ENCODE results near the gene IGF2BP3. TPM values are rescaled to one million over a fixed set of nuclear protein-coding genes. Genes with fewer than 3 reads are reported as not detected.

IGF2BP3 gene
- polyA plus RNA-seq, 1 donor (not counting 4 experiments of a cell fraction or from before 2014, with no cell fraction given) = 22.3 TPM

DNA sequence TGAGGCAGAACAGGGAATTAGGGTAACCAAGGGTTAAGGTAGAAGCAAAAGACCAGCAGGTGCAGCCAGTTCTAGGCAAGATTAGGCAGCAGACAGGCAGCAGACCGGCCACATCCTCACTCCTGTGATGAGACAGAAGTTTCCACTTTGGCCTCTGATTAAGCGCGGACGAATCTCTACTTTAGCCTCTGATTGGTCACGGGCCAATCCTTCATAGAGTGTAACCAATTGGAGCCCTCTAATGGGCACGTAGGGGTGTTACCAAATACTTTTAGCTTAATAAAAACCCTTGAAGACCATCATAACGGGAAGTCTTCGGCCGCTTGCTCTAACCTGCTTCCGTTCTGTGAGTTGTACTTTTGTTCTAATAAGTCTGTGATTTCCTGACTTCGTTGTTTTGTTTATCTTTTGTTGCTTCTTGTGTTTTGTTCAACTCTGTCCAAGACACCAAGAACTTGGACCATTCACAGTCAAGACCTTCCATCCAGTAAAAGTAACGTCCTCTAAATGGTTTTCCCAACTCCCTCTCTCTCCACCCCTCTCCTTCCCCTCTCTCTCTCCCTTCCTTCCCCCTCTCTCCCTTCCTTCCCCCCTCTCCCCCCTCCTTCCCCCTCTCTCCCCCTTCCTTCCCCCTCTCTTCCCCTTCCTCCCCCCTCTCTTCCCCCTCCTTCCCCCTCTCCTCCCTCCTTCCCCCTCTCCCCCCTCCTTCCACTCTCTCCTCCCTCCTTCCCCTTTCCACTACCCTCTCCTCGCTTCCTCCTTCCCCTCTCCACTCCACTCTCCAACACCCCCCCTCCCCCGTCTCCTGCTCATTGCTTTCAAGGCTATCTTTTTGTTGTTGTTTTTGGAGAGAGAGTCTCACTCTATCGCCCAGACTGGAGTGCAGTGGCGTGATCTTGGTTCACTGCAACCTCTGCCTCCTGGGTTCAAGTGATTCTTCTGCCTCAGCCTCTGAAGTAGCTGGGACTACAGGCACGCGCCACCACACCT lies 184.3 kb downstream of the IGF2BP3 start:
- no peaks in the 10 kb centered on the region for H3K79me2 ChIP-seq (ENCODE audit: control insufficient read depth, insufficient read depth, low read length)
- DNase-seq (ENCODE audit: low read depth, low spot score) (no peak), FAIRE-seq (no peak)
- no peaks in the 10 kb centered on the region for H3K9me3 ChIP-seq (ENCODE audit: control insufficient read depth, low read depth, low read length)
- no peak overlapping the region for H3K27ac ChIP-seq (ENCODE audit: control insufficient read depth, insufficient read depth, low read length)
- no peaks in the 10 kb centered on the region for H3K4me1 ChIP-seq (ENCODE audit: control insufficient read depth, extremely low read depth, insufficient read depth, low read length)
- dilution Hi-C loops (cut with MboI; ENCODE audit: extremely low pct_ligation_motif_present, low sequenced_read_pairs) = no loop called here
- no peak overlapping the region for H3K4me3 ChIP-seq (ENCODE audit: control insufficient read depth in 2 of 3, extremely low read depth in 1 of 3, insufficient read depth in 2 of 3, low read depth in 1 of 3, low read length in 3 of 3)
- H3K4me2 ChIP-seq (ENCODE audit: control insufficient read depth, extremely low read depth, insufficient read depth, low read depth, low read length) = no peak overlapping the region
- H2AFZ ChIP-seq (ENCODE audit: control insufficient read depth, low read length) = no peak overlapping the region
- TF ChIP-seq, protein P1, sequence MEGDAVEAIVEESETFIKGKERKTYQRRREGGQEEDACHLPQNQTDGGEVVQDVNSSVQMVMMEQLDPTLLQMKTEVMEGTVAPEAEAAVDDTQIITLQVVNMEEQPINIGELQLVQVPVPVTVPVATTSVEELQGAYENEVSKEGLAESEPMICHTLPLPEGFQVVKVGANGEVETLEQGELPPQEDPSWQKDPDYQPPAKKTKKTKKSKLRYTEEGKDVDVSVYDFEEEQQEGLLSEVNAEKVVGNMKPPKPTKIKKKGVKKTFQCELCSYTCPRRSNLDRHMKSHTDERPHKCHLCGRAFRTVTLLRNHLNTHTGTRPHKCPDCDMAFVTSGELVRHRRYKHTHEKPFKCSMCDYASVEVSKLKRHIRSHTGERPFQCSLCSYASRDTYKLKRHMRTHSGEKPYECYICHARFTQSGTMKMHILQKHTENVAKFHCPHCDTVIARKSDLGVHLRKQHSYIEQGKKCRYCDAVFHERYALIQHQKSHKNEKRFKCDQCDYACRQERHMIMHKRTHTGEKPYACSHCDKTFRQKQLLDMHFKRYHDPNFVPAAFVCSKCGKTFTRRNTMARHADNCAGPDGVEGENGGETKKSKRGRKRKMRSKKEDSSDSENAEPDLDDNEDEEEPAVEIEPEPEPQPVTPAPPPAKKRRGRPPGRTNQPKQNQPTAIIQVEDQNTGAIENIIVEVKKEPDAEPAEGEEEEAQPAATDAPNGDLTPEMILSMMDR (optimal IDR thresholded peaks at IDR 0.05 in 1 of 3, IDR thresholded peaks at IDR 0.05 in 1 of 3, conservative IDR thresholded peaks at IDR 0.05 in 1 of 3; ENCODE audit: extremely low read depth in 1 of 3, insufficient read depth in 2 of 3, low read length in 3 of 3) = no peak
- TF ChIP-seq EZH2 (IDR thresholded peaks at IDR 0.05; ENCODE audit: low read length) = no peak
- no peak overlapping the region for H3K9ac ChIP-seq (ENCODE audit: control insufficient read depth, extremely low read depth, insufficient read depth, low read length)
- no peaks in the 10 kb centered on the region for H3K27me3 ChIP-seq (ENCODE audit: control insufficient read depth, extremely low read depth, insufficient read depth, low read length)
- no peaks in the 10 kb centered on the region for H4K20me1 ChIP-seq (ENCODE audit: control insufficient read depth, extremely low read depth, insufficient read depth, low read length)
- H3K36me3 ChIP-seq (ENCODE audit: control insufficient read depth in 2 of 2, extremely low read depth in 1 of 2, insufficient read depth in 2 of 2, low read length in 2 of 2) = no peaks in the 10 kb centered on the region
- no peaks in the 10 kb centered on the region for H3K9me1 ChIP-seq (ENCODE audit: control insufficient read depth, extremely low read depth, insufficient read depth, low read length)

DNA sequence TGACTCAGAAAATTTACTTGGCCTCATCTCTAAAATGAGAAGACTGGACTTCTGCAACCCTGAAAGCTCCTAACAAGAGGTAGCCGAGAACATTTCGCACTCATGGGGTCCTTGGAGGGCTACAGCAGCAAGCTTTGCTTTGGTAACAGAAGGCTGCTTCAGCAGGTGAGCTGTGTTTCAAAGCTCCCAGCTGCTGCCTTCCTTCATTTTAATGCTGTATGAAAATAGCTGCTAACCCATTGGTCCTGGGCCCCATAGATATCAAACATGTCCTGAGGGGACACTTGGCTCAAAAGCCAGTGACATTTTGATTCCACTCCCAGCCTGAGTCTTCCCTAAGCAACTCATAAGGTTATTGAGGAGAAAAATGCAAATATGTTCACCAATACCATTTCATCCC lies 185.4 kb downstream of the IGF2BP3 start:
- FAIRE-seq = no peak

More for the DNA sequence above, 185.4 kb downstream of the IGF2BP3 start:
- dilution Hi-C loops (cut with MboI; ENCODE audit: extremely low pct_ligation_motif_present, low sequenced_read_pairs) = no loop called here
- no peaks in the 10 kb centered on the region for H3K79me2 ChIP-seq (ENCODE audit: control insufficient read depth, insufficient read depth, low read length)
- H3K27me3 ChIP-seq (ENCODE audit: control insufficient read depth, extremely low read depth, insufficient read depth, low read length) = no peaks in the 10 kb centered on the region
- H3K4me2 ChIP-seq (ENCODE audit: control insufficient read depth, extremely low read depth, insufficient read depth, low read depth, low read length) = no peak overlapping the region
- no peaks in the 10 kb centered on the region for H3K9me3 ChIP-seq (ENCODE audit: control insufficient read depth, low read depth, low read length)
- no peak overlapping the region for H3K9ac ChIP-seq (ENCODE audit: control insufficient read depth, extremely low read depth, insufficient read depth, low read length)
- no peak for DNase-seq (ENCODE audit: low read depth, low spot score)
- no peak for TF ChIP-seq EZH2 (IDR thresholded peaks at IDR 0.05; ENCODE audit: low read length)
- TF ChIP-seq, protein P1 (optimal IDR thresholded peaks at IDR 0.05 in 1 of 3, IDR thresholded peaks at IDR 0.05 in 1 of 3, conservative IDR thresholded peaks at IDR 0.05 in 1 of 3; ENCODE audit: extremely low read depth in 1 of 3, insufficient read depth in 2 of 3, low read length in 3 of 3) = no peak
- H3K4me1 ChIP-seq (ENCODE audit: control insufficient read depth, extremely low read depth, insufficient read depth, low read length) = no peaks in the 10 kb centered on the region
- H3K36me3 ChIP-seq (ENCODE audit: control insufficient read depth in 2 of 2, extremely low read depth in 1 of 2, insufficient read depth in 2 of 2, low read length in 2 of 2) = no peaks in the 10 kb centered on the region
- no peaks in the 10 kb centered on the region for H3K9me1 ChIP-seq (ENCODE audit: control insufficient read depth, extremely low read depth, insufficient read depth, low read length)
- no peak overlapping the region for H3K27ac ChIP-seq (ENCODE audit: control insufficient read depth, insufficient read depth, low read length)
- no peaks in the 10 kb centered on the region for H4K20me1 ChIP-seq (ENCODE audit: control insufficient read depth, extremely low read depth, insufficient read depth, low read length)
- H2AFZ ChIP-seq (ENCODE audit: control insufficient read depth, low read length) = no peak overlapping the region
- H3K4me3 ChIP-seq (ENCODE audit: control insufficient read depth in 2 of 3, extremely low read depth in 1 of 3, insufficient read depth in 2 of 3, low read depth in 1 of 3, low read length in 3 of 3) = no peak overlapping the region

Data from keratinocyte (primary cell).